GM10248 (cell line): ENCODE data around the gene ZG16.
"Not testable (repeated sequence)": the region's sequence is repeated elsewhere in the genome, so short reads cannot be mapped to it uniquely, and the experiment has no call there.

ENCODE experiments used
- CTCF ChIA-PET: fragments of 300-600 bp; sonication (Branson Sonifier 250); formaldehyde crosslinking; extraction: SDS; loops from one replicate; lab custom pipeline; 2021; ENCODE audit warnings: antibody characterized with exemption; lab: Yijun Ruan, JAX
- POLR2A ChIA-PET: fragments of 350-650 bp; sonication (Branson Sonifier 250); formaldehyde crosslinking; extraction: SDS; loops from one replicate; lab custom pipeline; 2020; ENCODE audit warnings: antibody characterized with exemption; lab: Yijun Ruan, JAX
- DNase-seq: peaks from one replicate; pipeline ENCODE4 v3.0.0; 2012; ENCODE audit errors: extremely low spot score
- CTCF ChIP-seq: IDR thresholded peaks from 2 replicates; pipeline ENCODE4 v1.5.1; 2012; ENCODE audit warnings: mild to moderate bottlenecking, low read depth; ENCODE audit errors: extremely low read depth, missing control alignments, control extremely low read depth

The ZG16 gene

GRCh38 chr16:29789775-29790182, 11.7 kb downstream of the ZG16 start:
- ChIA-PET CTCF (interaction anchor here (0.6 to 4.7 kb wide), 36 partner anchors 9 to 243 kb away, joined by 3 to 41 read pairs (median 5); partner anchors contain the start of genes C16orf54, HIRIP3, INO80E and MVP), POLR2A (interaction anchor here (0.7 to 1.6 kb wide), 5 partner anchors 13 to 145 kb away, joined by 3 to 4 read pairs (median 3); no protein-coding TSS in a partner anchor)
- no peak for TF ChIP-seq CTCF
- DNase-seq: no peak

- CTCF ChIA-PET: interaction anchor here (0.6 to 4.7 kb wide), 37 partner anchors 8 to 242 kb away, joined by 3 to 41 read pairs (median 5); partner anchors contain the start of genes C16orf54, HIRIP3, INO80E and MVP
- TF ChIP-seq CTCF: peak; percentile 66
- peak; percentile 100 for DNase-seq
- POLR2A ChIA-PET: interaction anchor here (0.7 to 1.6 kb wide), 5 partner anchors 13 to 146 kb away, joined by 3 to 4 read pairs (median 3); no protein-coding TSS in a partner anchor
Measured at GRCh38 chr16:29790183-29790948, 12.3 kb downstream of the ZG16 start, which contains the start of gene KIF22. KIF22 (plus strand) TSS chr16:29790751; CDS start chr16:29790760, 9 bp downstream.

- no peak for DNase-seq
- CTCF ChIA-PET: interaction anchor here (0.8 to 4.7 kb wide), 25 partner anchors 8 to 205 kb away, joined by 3 to 41 read pairs (median 6); partner anchors contain the start of genes C16orf54, HIRIP3, INO80E and MVP
- TF ChIP-seq CTCF: no peak
- POLR2A ChIA-PET: interaction anchor here (0.8 to 1.6 kb wide), 4 partner anchors 12 to 147 kb away, joined by 3 to 4 read pairs (median 3); no protein-coding TSS in a partner anchor
Measured at GRCh38 chr16:29790949-29791844, 13.1 kb downstream of the ZG16 start.

- POLR2A ChIA-PET: no interaction called here
- DNase-seq: no peak
- TF ChIP-seq CTCF: no peak
- CTCF ChIA-PET: interaction anchor here (1.1 to 4.7 kb wide), 2 partner anchors 11 to 15 kb away, joined by 3 to 41 read pairs; no protein-coding TSS in a partner anchor
Measured at GRCh38 chr16:29791845-29792807, 14.1 kb downstream of the ZG16 start.

- CTCF ChIA-PET: interaction anchor here (1.3 to 4.7 kb wide), 3 partner anchors 10 to 29 kb away, joined by 3 to 41 read pairs (median 6); partner anchors contain the start of gene PAGR1
- POLR2A ChIA-PET, DNase-seq: not testable (repeated sequence)
Measured at GRCh38 chr16:29793153-29793552, 15.1 kb downstream of the ZG16 start.
